Lung (tissue), 12 donors: Measurements from ENCODE around the gene HLX. TPM values are rescaled to one million over a fixed set of nuclear protein-coding genes. Genes with fewer than 3 reads are reported as not detected.

Source experiments
- ATAC-seq: fragments of 200-7000 bp; cut with Tn5 transposase; one replicate; pipeline ENCODE4 v1.9.1; 2020; ENCODE audit warnings: moderate number of reproducible peaks; ENCODE audit not compliant: insufficient read depth, low FRiP score
- DNase-seq, 3 donors: peaks; one replicate each; pipeline ENCODE4 v3.0.0-alpha.2; 2013 to 2017
- H3K27ac ChIP-seq, 2 donors: one replicate each; pipeline ENCODE4 v1.5.1; 2013; ENCODE audit warnings: mild to moderate bottlenecking in 2 of 2, moderate library complexity in 2 of 2, control low read depth in 1 of 2, inconsistent platforms in 1 of 2, low read depth in 1 of 2, low read length in 1 of 2
- H3K27me3 ChIP-seq, 3 donors: one replicate each; pipeline ENCODE4 v1.5.1; 2013; ENCODE audit warnings: low read length in 2 of 3; ENCODE audit not compliant: control insufficient read depth in 3 of 3, insufficient read depth in 3 of 3
- H3K36me3 ChIP-seq, 4 donors: one replicate each; pipeline ENCODE4 v1.5.1; 2013; ENCODE audit warnings: low read length in 4 of 4, mild to moderate bottlenecking in 1 of 4, moderate library complexity in 1 of 4; ENCODE audit not compliant: control insufficient read depth in 4 of 4, insufficient read depth in 4 of 4
- H3K4me1 ChIP-seq, 5 donors: one replicate each; pipeline ENCODE4 v1.5.1; 2013; ENCODE audit warnings: low read length in 5 of 5, mild to moderate bottlenecking in 2 of 5, moderate library complexity in 1 of 5; ENCODE audit not compliant: control insufficient read depth in 5 of 5, insufficient read depth in 5 of 5
- H3K4me3 ChIP-seq: one replicate; pipeline ENCODE4 v1.5.1; 2013; ENCODE audit warnings: mild to moderate bottlenecking, control low read depth, moderate library complexity
- H3K9ac ChIP-seq, 2 donors: one replicate each; pipeline ENCODE4 v1.5.1; 2013; ENCODE audit warnings: low read length in 2 of 2, control low read depth in 1 of 2; ENCODE audit not compliant: insufficient read depth in 1 of 2
- H3K9me3 ChIP-seq, 4 donors: one replicate each; pipeline ENCODE4 v1.5.1; 2013; ENCODE audit warnings: low read length in 3 of 4, mild to moderate bottlenecking in 1 of 4, moderate library complexity in 1 of 4; ENCODE audit not compliant: control insufficient read depth in 4 of 4, insufficient read depth in 3 of 4
- WGBS, 2 donors: extraction: QIAGEN DNeasy Blood & Tissue Kit; methylation state at CpG; one replicate each; pipeline ENCODE4 v1.1.7; 2013; 5-methylcytosine and 5-hydroxymethylcytosine counted together
- polyA plus RNA-seq, 2 donors: library from polyadenylated mRNA; stranded (reverse); fragments of 200-250 nt; gene quantifications; one replicate each; pipeline ENCODE4 v1.2.1, GENCODE V29; 2013
- total RNA-seq, 2 donors: library from RNA; depleted of rRNA in 1 of 2; stranded (reverse); fragments of >200 nt in 1 of 2; gene quantifications; one replicate each; pipeline ENCODE4 v1.2.1, GENCODE V29; 2014 to 2021
- TF ChIP-seq, protein P1 (sequence below): IDR thresholded peaks from 2 replicates; pipeline ENCODE4 v1.5.1; 2012; ENCODE audit warnings: mild to moderate bottlenecking; ENCODE audit errors: control extremely low read depth, extremely low read depth
- donor health status: control.
- donor health status: control.
- donor health status: Bipolar disorder and iron deficiency.
- donor health status: healthy.
- donor health status: DM: yes; HTN: yes; CAD: no.

HLX gene
- total and polyA plus RNA-seq, 4 donors, result 14.8 to 36.7 (median 25.7) TPM

DNA sequence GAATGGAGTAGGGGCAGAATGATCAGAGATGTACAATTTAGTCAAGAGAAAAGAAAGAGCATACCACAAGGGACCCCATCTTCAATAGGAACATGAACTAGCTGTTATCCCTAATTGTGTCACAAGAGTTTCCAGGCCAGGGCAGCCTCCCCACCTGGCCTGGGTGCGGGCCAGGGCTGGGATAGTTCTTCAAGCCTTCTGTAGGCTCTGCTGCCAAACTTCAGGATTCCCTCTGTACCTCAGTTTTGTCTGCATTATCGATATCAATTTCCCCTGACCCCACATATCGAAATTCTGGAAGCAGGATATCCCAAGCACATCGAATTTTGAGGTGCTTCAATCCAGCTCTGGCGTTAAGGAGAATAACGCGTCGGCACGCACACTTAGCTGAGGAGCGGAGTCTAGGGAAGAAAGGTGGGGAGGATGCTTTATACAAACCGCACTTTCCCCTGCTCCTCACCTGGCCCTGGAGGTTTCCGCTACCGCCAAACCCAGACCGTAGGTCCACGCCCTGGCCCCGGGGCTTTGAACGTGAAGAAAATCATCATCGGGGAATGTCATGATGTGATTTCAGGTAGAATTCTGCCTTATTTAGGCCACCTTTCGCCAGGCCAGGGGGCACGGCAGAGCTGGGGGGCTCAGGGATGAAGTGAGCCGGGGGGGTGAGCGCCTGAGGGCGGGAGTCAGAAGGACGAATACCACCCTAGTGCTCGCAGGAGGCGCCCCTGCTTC, 7.4 kb downstream of the HLX start:
- Histone ChIP-seq H3K27me3 (peaks cover 0 to 76% (median 49%) of the 10 kb centered on the region in 3 donors), H3K4me3 (no peak overlapping the region), H3K9ac (no peak overlapping the region), H3K27ac (no peak overlapping the region), H3K9me3 (peaks cover 0 to 13% (median 0%) of the 10 kb centered on the region in 4 donors), H3K4me1 (peaks cover 0 to 42% (median 10%) of the 10 kb centered on the region in 5 donors), H3K36me3 (peaks cover 3 to 49% (median 19%) of the 10 kb centered on the region in 4 donors)
- 80 to 91% methylated on average over 26 of the region's 26 CpGs for whole genome bisulfite sequencing, 2 donors
- DNase-seq (no peak), ATAC-seq (no peak)
- TF ChIP-seq, protein P1, sequence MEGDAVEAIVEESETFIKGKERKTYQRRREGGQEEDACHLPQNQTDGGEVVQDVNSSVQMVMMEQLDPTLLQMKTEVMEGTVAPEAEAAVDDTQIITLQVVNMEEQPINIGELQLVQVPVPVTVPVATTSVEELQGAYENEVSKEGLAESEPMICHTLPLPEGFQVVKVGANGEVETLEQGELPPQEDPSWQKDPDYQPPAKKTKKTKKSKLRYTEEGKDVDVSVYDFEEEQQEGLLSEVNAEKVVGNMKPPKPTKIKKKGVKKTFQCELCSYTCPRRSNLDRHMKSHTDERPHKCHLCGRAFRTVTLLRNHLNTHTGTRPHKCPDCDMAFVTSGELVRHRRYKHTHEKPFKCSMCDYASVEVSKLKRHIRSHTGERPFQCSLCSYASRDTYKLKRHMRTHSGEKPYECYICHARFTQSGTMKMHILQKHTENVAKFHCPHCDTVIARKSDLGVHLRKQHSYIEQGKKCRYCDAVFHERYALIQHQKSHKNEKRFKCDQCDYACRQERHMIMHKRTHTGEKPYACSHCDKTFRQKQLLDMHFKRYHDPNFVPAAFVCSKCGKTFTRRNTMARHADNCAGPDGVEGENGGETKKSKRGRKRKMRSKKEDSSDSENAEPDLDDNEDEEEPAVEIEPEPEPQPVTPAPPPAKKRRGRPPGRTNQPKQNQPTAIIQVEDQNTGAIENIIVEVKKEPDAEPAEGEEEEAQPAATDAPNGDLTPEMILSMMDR, result no peak

DNA sequence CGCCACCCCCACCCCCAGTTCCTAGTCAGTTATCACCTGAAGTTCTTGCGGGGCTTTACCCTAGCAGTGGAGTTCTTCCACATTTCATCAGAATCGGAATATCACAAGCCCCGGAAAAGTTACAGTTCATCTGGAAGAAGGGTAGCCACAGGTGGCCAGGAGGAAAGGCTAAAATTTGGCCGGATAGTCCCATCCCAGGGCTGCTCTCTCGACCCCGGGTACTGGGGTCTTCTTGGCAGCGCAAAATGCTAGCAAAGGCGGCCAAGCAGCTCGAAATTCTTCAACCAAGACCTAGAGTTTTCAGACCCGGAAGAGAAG, 7.9 kb downstream of the HLX start:
- TF ChIP-seq, protein P1, result no peak
- DNase-seq (no peak), ATAC-seq (no peak)
- Histone ChIP-seq H3K27ac (no peak overlapping the region), H3K27me3 (peaks cover 0 to 76% (median 54%) of the 10 kb centered on the region in 3 donors), H3K9ac (no peak overlapping the region), H3K4me3 (no peak overlapping the region), H3K4me1 (peaks cover 0 to 37% (median 10%) of the 10 kb centered on the region in 5 donors), H3K36me3 (peaks cover 3 to 44% (median 18%) of the 10 kb centered on the region in 4 donors), H3K9me3 (peaks cover 0 to 17% (median 0%) of the 10 kb centered on the region in 4 donors)
- 60 to 62% methylated on average over 11 of the region's 11 CpGs for WGBS, 2 donors

DNA sequence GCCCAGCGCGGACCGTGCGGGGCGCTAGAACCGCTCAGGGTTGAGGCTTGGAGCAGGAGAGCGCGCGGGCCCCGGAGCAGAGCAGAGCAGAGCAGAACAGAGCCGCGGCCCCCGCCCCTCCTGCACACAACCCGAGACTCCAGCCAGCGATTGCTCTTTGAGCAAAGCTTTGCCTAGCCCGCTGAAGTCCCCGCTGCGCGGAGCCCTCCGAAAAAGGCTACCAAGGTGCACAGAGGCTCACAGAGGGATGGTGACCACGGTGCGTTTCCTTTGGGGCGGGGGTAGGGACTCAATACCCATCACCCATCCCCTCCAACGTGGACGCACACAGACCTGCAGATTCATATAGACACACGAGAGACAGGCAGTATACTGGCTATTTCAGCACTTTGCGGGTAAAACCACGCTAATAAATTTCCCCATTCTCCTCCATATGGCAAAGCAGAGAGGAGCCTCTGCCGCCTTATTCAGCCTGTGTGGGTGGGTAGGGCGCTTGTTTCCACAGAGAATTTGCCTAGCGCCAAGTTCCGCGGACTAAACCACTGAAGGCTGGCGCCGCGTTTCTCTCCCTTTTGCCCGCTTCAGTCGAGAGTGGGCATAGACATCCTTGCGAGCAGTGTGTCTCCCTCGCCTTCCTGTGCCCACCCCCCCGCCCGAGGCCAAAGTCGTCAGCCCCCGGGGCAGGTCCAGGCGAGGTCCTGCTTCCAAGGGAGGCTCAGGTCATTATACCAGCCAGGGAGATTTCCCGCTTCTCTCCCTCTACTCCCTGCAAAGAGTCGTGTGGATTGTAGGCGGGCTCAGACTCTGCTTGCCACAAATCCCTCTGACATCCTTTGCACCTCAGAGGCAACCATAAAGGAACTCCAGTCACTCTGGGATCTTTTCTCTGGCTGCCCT, 8.5 kb downstream of the HLX start:
- H3K27ac ChIP-seq, result no peak overlapping the region
- H3K36me3 ChIP-seq, result peaks cover 3 to 40% (median 16%) of the 10 kb centered on the region in 4 donors
- H3K4me3 ChIP-seq, result no peak overlapping the region
- TF ChIP-seq, protein P1, result no peak
- H3K9me3 ChIP-seq, result peaks cover 0 to 18% (median 0%) of the 10 kb centered on the region in 4 donors
- peak; percentile 57 to 69 (median 64) for DNase-seq
- peaks cover 0 to 31% (median 8%) of the 10 kb centered on the region in 5 donors for H3K4me1 ChIP-seq
- H3K9ac ChIP-seq, result no peak overlapping the region
- 18 to 33% methylated on average over 48 of the region's 48 CpGs for WGBS, 2 donors
- peaks cover 0 to 82% (median 57%) of the 10 kb centered on the region in 3 donors for H3K27me3 ChIP-seq
- no peak for ATAC-seq
